ENCODE data around the gene AUTS2.

AUTS2 gene

DNA sequence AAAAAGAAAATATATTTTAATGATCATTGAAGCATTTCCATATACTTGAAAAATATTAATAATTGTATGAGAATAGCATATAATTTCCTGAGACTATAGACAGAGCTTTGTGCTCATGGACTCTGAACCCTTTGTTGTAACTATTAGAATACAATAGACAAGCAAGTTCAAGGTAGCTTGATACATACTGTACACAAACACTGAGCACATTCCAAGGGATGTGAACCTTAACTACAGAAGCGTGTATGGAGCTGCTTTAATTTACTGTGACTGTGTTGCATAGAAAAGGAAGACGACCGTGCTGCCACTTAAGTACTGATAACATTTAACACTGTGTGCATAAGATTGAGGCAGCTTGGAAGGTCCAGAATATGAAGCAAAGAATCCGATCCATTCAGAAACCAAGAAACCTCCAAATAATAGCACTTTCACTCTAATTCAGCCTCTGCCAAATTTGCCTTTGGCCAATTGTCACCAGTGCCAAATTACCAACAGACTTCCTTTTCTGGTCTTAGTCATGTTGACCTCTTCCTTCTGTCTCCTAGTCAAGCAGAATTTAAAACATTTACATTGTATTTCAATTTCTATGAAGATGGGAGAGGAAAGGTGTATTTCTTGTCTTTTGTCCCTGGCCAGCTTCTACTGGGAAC, 967.6 kb downstream of the AUTS2 start:
- Histone ChIP-seq H3K9me3 (ENCODE audit: control insufficient read depth, insufficient read depth, low read depth, low read length) (no peaks in the 10 kb centered on the region), H3K9ac (ENCODE audit: low read length) (no peak overlapping the region), H3K4me1 (ENCODE audit: control insufficient read depth, insufficient read depth, low read length) (no peaks in the 10 kb centered on the region), H3K27me3 (ENCODE audit: control insufficient read depth, insufficient read depth, low read length) (no peaks in the 10 kb centered on the region), H3K27ac (ENCODE audit: low read depth, low read length) (no peak overlapping the region), H3K36me3 (ENCODE audit: control insufficient read depth, insufficient read depth, low read length) (no peaks in the 10 kb centered on the region), H3K4me3 (ENCODE audit: low read depth, low read length) (no peak overlapping the region)

GRCh38 chr7:70566671-70567070, 968.4 kb downstream of the AUTS2 start:
- Histone ChIP-seq H3K9me3 (ENCODE audit: control insufficient read depth, insufficient read depth, low read depth, low read length) (no peaks in the 10 kb centered on the region), H3K9ac (ENCODE audit: low read length) (no peak overlapping the region), H3K27ac (ENCODE audit: low read depth, low read length) (no peak overlapping the region), H3K27me3 (ENCODE audit: control insufficient read depth, insufficient read depth, low read length) (no peaks in the 10 kb centered on the region), H3K4me1 (ENCODE audit: control insufficient read depth, insufficient read depth, low read length) (peaks cover 3% of the 10 kb centered on the region; the same call in 1 of the 2 replicates), H3K4me3 (ENCODE audit: low read depth, low read length) (no peak overlapping the region), H3K36me3 (ENCODE audit: control insufficient read depth, insufficient read depth, low read length) (no peaks in the 10 kb centered on the region)

DNA sequence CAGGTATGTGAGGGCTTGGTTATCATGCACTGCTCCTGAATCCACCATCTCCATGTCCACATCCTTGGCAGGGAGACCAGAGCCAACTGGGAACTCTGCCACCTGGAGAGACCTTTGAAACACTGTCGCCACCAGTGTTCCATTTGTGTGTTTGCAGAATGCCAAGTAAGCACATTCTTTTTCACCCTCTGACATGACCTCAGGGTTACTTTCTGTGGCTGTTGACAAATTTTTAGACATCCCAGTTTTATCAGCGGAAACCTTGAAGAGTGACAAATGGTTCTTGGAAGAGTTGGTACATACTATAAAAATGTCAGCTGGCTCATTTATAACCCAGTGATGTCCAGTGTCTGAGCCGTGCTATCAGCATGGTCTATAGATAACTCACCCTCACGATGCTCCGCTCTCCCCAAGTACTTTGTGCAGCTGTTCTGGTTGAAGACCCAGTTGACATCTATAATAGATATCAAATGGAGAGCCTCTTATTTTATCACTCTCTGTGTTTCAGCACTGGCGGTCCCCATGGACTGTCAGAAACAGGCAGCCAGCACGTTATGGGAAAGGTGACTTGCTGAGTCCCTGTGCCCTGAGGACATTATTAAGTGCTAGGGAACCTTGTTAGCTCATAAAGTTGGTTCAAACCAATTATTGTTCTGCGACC, 970.5 kb downstream of the AUTS2 start:
- H3K4me3 ChIP-seq (ENCODE audit: low read depth, low read length), result no peak overlapping the region
- H3K9me3 ChIP-seq (ENCODE audit: control insufficient read depth, insufficient read depth, low read depth, low read length), result no peaks in the 10 kb centered on the region
- H3K4me1 ChIP-seq (ENCODE audit: control insufficient read depth, insufficient read depth, low read length), result peaks cover 7% of the 10 kb centered on the region; the same call in 1 of the 2 replicates
- no peak overlapping the region for H3K27ac ChIP-seq (ENCODE audit: low read depth, low read length)
- no peaks in the 10 kb centered on the region for H3K36me3 ChIP-seq (ENCODE audit: control insufficient read depth, insufficient read depth, low read length)
- no peaks in the 10 kb centered on the region for H3K27me3 ChIP-seq (ENCODE audit: control insufficient read depth, insufficient read depth, low read length)
- no peak overlapping the region for H3K9ac ChIP-seq (ENCODE audit: low read length)

DNA sequence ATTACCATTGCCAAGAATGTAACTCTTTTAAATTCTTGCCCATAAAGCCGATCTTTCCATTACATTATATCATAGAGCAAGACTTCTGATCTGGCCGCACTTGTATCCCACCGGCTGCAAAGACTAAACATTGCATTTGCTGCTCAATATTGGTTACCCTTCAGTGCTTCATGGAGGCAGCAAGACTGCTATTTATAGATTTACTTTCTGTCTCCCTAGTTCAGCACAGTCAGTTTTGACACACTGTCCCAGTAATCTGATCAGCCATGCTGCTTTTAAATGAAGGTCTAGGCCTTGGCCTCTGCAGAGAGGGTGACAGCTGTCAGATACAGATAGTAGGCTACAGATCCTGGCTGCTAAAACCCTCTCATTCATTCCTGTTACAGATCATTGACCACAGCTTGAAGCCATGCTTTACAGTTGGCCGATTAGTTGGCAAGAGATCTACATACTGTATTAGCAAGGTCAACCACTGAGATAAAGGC, 971.1 kb downstream of the AUTS2 start:
- Histone ChIP-seq H3K4me1 (ENCODE audit: control insufficient read depth, insufficient read depth, low read length) (peaks cover 7% of the 10 kb centered on the region; the same call in 1 of the 2 replicates), H3K9ac (ENCODE audit: low read length) (no peak overlapping the region), H3K4me3 (ENCODE audit: low read depth, low read length) (no peak overlapping the region), H3K9me3 (ENCODE audit: control insufficient read depth, insufficient read depth, low read depth, low read length) (no peaks in the 10 kb centered on the region), H3K27ac (ENCODE audit: low read depth, low read length) (no peak overlapping the region), H3K27me3 (ENCODE audit: control insufficient read depth, insufficient read depth, low read length) (no peaks in the 10 kb centered on the region), H3K36me3 (ENCODE audit: control insufficient read depth, insufficient read depth, low read length) (no peaks in the 10 kb centered on the region)

GRCh38 chr7:70570029-70570428, 971.8 kb downstream of the AUTS2 start:
- Histone ChIP-seq H3K9ac (ENCODE audit: low read length) (no peak overlapping the region), H3K36me3 (ENCODE audit: control insufficient read depth, insufficient read depth, low read length) (no peaks in the 10 kb centered on the region), H3K27me3 (ENCODE audit: control insufficient read depth, insufficient read depth, low read length) (no peaks in the 10 kb centered on the region), H3K27ac (ENCODE audit: low read depth, low read length) (no peak overlapping the region), H3K4me1 (ENCODE audit: control insufficient read depth, insufficient read depth, low read length) (peaks cover 7% of the 10 kb centered on the region; the same call in 1 of the 2 replicates), H3K9me3 (ENCODE audit: control insufficient read depth, insufficient read depth, low read depth, low read length) (no peaks in the 10 kb centered on the region), H3K4me3 (ENCODE audit: low read depth, low read length) (no peak overlapping the region)

- Histone ChIP-seq H3K27me3 (ENCODE audit: control insufficient read depth, insufficient read depth, low read length) (no peaks in the 10 kb centered on the region), H3K4me1 (ENCODE audit: control insufficient read depth, insufficient read depth, low read length) (peaks cover 7% of the 10 kb centered on the region; the same call in 1 of the 2 replicates), H3K4me3 (ENCODE audit: low read depth, low read length) (no peak overlapping the region), H3K9me3 (ENCODE audit: control insufficient read depth, insufficient read depth, low read depth, low read length) (no peaks in the 10 kb centered on the region), H3K27ac (ENCODE audit: low read depth, low read length) (no peak overlapping the region), H3K36me3 (ENCODE audit: control insufficient read depth, insufficient read depth, low read length) (no peaks in the 10 kb centered on the region), H3K9ac (ENCODE audit: low read length) (no peak overlapping the region)
Observed at GRCh38 chr7:70570961-70571360, 972.7 kb downstream of the AUTS2 start.

DNA sequence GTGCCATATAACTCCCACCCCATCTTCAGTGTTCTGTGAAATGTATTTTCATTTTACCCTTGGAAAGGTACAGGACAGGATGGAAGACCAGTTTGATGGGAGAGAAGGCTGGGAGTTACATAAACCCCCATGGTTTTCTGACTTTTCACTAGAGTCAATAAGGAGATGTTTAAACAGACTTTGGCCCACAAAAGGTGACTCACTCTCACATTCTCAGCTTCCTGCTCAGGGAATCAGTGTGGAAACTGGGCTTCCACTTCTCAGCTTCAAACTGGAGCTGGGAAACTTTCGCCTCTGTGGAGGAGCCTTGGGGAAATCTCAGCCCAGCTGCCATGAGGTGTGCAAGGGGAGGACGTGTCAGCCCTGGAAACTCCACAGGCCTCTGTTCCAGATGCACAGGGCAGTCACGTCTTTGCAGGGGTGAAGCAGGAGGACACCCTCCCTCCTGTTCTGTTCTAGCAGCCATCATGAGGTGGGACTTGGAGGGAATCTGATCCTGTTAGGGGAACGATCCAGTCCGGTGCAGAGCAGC, 973.2 kb downstream of the AUTS2 start:
- H3K36me3 ChIP-seq (ENCODE audit: control insufficient read depth, insufficient read depth, low read length), result no peaks in the 10 kb centered on the region
- no peak overlapping the region for H3K27ac ChIP-seq (ENCODE audit: low read depth, low read length)
- no peaks in the 10 kb centered on the region for H3K27me3 ChIP-seq (ENCODE audit: control insufficient read depth, insufficient read depth, low read length)
- H3K9me3 ChIP-seq (ENCODE audit: control insufficient read depth, insufficient read depth, low read depth, low read length), result no peaks in the 10 kb centered on the region
- H3K4me1 ChIP-seq (ENCODE audit: control insufficient read depth, insufficient read depth, low read length), result peaks cover 7% of the 10 kb centered on the region; the same call in 1 of the 2 replicates
- H3K4me3 ChIP-seq (ENCODE audit: low read depth, low read length), result no peak overlapping the region
- no peak overlapping the region for H3K9ac ChIP-seq (ENCODE audit: low read length)

DNA sequence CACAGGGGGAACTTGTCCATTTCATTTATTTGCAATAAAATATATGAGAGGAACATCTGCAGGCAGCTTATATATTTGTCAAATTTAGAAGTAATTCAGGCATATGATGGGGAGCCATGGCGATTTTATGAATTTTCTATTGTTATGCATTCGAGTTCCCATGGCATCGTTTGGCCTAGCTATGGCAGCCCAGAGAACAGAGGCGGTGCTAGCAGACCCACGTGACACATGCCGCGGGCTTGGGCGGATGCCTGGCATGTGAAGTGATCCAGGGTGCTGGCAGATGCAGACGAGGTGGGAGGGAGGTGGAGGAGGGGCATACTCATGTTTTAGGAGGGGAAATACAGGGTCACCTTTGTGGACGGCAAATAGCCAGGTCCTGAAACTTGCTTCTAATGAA, 973.7 kb downstream of the AUTS2 start:
- H3K9ac ChIP-seq (ENCODE audit: low read length), result no peak overlapping the region
- peaks cover 7% of the 10 kb centered on the region; the same call in 1 of the 2 replicates for H3K4me1 ChIP-seq (ENCODE audit: control insufficient read depth, insufficient read depth, low read length)
- no peaks in the 10 kb centered on the region for H3K36me3 ChIP-seq (ENCODE audit: control insufficient read depth, insufficient read depth, low read length)
- no peak overlapping the region for H3K4me3 ChIP-seq (ENCODE audit: low read depth, low read length)
- no peak overlapping the region for H3K27ac ChIP-seq (ENCODE audit: low read depth, low read length)
- H3K9me3 ChIP-seq (ENCODE audit: control insufficient read depth, insufficient read depth, low read depth, low read length), result no peaks in the 10 kb centered on the region
- H3K27me3 ChIP-seq (ENCODE audit: control insufficient read depth, insufficient read depth, low read length), result no peaks in the 10 kb centered on the region

- Histone ChIP-seq H3K4me3 (ENCODE audit: low read depth, low read length) (no peak overlapping the region), H3K27me3 (ENCODE audit: control insufficient read depth, insufficient read depth, low read length) (no peaks in the 10 kb centered on the region), H3K9me3 (ENCODE audit: control insufficient read depth, insufficient read depth, low read depth, low read length) (no peaks in the 10 kb centered on the region), H3K9ac (ENCODE audit: low read length) (no peak overlapping the region), H3K4me1 (ENCODE audit: control insufficient read depth, insufficient read depth, low read length) (peaks cover 7% of the 10 kb centered on the region; the same call in 1 of the 2 replicates), H3K27ac (ENCODE audit: low read depth, low read length) (no peak overlapping the region), H3K36me3 (ENCODE audit: control insufficient read depth, insufficient read depth, low read length) (no peaks in the 10 kb centered on the region)
Observed at GRCh38 chr7:70572571-70572970, 974.3 kb downstream of the AUTS2 start.

DNA sequence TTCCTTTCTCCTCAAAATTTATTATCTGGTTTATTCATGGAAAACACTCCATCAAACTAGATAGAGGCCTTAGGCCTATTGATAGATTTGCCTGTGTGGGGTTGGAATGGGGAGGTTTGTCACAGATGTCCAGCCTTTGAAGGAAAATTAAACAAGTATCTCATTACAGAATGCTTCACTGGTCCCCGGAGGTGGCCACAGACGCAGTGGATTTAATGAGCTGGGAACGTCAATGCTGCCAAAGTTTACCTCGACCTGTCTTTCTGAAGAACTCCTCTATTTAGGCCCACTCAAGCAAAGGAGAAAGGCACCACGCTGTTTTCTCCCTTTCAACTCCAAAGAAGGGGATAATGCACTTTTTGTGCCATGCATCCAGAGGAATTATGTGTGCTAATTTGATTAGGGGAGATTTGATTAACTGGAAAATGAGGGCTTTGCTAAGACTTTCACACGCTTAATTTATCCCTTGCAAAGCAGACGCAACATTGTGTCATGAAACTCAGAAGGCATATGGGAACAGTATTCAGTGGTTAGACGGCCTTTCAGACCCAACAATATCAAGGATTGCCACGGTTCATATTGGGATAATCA, 974.9 kb downstream of the AUTS2 start:
- H3K4me3 ChIP-seq (ENCODE audit: low read depth, low read length), result no peak overlapping the region
- no peaks in the 10 kb centered on the region for H3K36me3 ChIP-seq (ENCODE audit: control insufficient read depth, insufficient read depth, low read length)
- H3K9ac ChIP-seq (ENCODE audit: low read length), result no peak overlapping the region
- no peaks in the 10 kb centered on the region for H3K9me3 ChIP-seq (ENCODE audit: control insufficient read depth, insufficient read depth, low read depth, low read length)
- no peak overlapping the region for H3K27ac ChIP-seq (ENCODE audit: low read depth, low read length)
- peaks cover 7% of the 10 kb centered on the region; the same call in 1 of the 2 replicates for H3K4me1 ChIP-seq (ENCODE audit: control insufficient read depth, insufficient read depth, low read length)
- no peaks in the 10 kb centered on the region for H3K27me3 ChIP-seq (ENCODE audit: control insufficient read depth, insufficient read depth, low read length)

DNA sequence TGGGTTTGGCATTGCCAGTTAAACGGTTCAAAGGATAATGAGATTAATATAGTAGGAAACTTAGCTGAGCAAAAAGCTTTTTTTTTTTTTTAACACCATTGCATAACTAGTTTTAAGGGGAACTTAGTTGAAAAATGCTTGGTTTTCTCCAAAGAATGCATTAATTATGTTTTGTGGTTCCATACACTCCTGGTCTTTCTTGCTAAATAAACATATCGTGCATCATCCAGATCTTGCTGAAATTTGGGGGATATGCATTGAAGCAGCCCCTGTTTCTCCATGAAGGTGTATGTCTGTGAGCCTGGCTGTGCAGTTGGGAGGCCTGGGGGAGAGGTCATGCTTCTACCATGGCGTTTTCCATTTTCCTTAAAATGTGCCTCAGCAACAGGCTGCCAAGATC, 975.4 kb downstream of the AUTS2 start:
- peaks cover 7% of the 10 kb centered on the region; the same call in 1 of the 2 replicates for H3K4me1 ChIP-seq (ENCODE audit: control insufficient read depth, insufficient read depth, low read length)
- H3K9ac ChIP-seq (ENCODE audit: low read length), result no peak overlapping the region
- H3K36me3 ChIP-seq (ENCODE audit: control insufficient read depth, insufficient read depth, low read length), result no peaks in the 10 kb centered on the region
- H3K4me3 ChIP-seq (ENCODE audit: low read depth, low read length), result no peak overlapping the region
- H3K9me3 ChIP-seq (ENCODE audit: control insufficient read depth, insufficient read depth, low read depth, low read length), result no peaks in the 10 kb centered on the region
- no peak overlapping the region for H3K27ac ChIP-seq (ENCODE audit: low read depth, low read length)
- H3K27me3 ChIP-seq (ENCODE audit: control insufficient read depth, insufficient read depth, low read length), result no peaks in the 10 kb centered on the region
